Stimulated activated CD8-positive, alpha-beta memory T cell treated with anti-CD3 and anti-CD28 coated beads, Interleukin-15, amount 100 ng/mL, for 48 hours (primary cell): ENCODE data around the gene TMEM52.
"Not testable (repeated sequence)": the region's sequence is repeated elsewhere in the genome, so short reads cannot be mapped to it uniquely, and the experiment has no call there.

Experiments used
- DNase-seq, 2 donors: peaks; one replicate each; pipeline ENCODE4 v3.0.0-alpha.2; 2020; ENCODE audit warnings: low read depth in 2 of 2

Gene TMEM52

DNA sequence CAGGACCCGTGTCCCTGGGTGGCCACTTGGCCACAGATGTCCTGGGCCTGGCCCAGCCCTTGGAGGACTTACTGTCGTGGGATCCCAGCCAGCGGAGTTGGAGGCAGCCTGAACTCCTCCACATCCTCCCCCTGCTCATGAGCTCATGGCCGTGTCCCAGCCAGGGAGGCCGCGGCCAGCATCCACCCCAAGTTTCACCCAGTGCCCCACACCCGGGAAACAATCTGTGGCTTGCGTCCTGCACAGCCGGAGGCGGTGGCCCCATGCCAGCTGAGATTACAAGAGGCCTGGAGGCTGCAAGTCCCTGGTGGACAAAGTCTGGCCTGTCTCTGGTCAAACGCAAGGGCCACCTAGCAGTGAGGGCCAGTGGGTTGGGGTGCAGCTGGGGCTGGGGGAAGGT, 27.5 kb upstream of the TMEM52 start:
- no peak for DNase-seq

DNA sequence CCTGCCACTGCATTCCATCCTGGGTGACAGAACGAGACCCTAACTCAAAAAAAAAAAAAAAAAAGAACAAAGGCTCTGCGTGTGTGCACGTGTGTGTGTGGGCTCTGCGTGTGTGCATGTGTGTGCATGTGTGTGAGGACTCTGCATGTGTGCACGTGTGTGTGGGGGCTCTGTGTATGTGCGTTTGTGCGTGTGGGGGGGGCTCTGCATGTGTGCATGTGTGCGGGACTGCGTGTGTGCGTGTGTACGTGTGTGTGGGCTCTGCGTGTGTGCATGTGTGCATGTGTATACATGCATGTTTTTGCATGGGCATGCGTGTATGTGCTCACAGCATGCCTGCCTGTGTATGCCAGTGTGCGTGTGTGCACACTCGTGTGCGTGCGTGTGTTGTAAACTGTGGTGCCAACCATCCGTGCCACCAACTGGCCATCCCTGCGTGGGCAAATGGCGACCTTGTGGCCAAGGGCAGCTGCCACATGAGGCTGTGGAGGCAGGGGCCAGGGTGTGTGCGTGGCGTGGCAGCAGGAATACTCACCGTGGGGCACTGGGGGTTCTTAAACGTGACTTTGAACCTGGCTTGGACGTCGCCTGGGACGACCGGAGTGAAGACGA, 26.8 kb upstream of the TMEM52 start:
- DNase-seq: no peak

DNA sequence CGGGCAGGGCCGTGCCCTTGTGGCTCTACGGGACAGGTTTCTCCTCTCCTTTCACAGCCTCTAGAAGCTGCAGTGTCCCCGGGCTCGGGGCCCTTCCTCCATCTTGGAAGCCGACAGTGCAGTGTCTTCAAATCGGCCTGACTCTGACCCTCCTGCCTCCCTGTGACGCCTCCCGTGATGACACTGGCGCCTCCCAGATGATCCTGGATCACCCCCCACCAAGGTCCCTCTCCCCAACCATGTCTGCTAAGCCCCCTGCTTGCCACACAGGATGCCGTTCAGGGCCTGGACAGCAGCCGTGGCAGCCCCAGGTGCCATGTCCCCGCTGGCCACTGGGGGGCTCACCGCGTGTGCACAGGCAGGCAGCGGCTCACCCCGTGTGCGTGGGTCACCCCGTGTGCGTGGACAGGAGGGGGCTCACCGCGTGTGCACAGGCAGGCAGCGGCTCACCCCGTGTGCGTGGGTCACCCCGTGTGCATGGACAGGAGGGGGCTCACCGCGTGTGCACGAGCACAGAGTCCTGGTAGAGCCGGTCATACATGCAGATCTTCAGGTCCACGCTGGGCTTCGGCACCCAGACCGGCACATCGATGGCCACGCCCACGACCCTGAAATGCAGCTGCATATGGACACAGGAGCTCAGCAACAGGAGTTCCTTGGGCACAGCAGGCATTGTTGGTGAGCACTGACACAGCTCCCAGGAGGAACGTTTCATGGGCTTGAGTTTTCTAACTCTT, 24.9 kb upstream of the TMEM52 start:
- DNase-seq: peak; percentile 28 to 38

DNA sequence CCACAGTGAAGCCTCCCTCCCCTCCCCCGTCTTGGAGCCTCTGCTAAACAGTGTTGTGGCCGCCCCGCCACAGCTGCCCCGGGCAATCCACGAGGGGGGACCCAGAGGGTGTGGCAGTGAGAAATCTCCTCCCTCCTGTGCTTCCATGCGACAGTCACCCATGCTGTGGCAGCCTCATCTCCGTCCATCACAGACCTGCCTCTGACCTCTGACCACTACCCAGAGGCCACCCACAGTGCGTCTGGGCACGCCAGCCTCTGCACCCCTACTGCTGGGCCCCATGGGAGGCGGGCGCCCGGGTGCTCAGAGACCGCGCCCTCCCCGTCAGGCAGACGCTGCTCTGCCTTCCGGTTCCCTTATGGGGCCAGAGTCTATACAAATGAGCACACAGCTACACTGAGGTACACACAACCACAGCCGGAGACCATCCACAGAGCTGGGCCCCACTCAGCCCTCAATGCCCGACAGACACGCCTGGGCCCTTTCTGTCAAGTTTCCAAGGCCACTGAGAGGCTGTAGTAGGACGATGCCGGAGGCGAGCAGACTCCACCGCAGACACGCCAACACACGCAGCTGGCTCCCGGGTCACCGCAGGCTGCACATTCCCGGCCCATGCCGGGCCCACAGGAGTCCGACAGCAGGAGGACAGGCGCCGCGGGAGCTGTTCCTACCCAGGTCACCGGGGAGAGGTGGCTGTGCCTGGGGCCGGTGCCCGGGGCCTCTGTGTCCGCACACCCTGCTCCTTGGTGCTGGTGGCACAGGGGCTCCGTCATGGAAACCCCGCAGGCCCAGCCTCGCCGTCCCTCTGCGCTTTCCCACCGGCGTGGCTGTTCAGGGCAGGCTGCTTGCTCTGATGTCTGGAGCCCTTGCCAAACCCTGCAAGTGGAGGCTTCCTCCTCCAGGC, 23.9 kb upstream of the TMEM52 start:
- DNase-seq: no peak

DNA sequence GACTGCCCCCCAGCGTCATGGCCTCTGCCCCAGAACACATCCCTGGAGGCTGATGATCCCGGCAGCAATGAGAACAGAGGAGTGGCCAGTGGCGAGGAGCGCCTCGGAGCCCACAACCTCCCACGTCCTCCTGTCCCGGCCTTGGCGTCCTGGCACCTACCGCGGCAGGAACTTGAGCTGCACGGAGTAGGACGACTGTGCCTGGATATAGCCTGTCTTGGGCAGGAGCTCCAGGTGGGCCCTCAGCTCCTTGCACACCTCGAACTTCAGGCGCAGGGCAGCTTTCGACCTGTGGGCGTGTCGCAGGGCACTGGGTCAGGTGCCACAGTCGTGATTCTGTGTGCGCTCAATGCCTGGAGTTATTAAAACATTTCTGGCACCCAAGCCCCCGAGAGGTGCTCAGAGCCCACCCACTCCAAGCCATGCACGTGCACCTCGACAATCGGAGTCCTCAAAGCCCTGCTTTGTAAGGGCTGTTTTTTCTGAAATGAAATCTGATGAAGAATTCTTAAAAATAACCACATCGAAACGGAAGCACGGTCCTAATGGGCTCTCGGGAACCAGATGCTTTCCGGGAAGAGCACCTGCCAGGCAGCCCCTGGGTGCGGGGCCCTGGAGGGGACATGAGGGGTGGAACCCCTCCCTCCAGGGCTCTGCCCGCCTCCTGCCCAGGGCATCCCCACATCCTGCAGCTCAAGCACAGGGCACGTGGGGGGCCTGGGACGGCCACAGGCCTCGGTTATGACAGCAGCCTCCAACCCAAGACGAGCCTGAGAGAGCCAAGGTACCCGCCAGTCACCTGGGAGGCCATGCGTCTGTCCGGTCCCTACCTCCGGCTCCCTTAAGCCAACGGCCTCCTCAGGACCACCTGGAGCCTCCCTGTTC, 23.0 kb upstream of the TMEM52 start:
- no peak for DNase-seq

DNA sequence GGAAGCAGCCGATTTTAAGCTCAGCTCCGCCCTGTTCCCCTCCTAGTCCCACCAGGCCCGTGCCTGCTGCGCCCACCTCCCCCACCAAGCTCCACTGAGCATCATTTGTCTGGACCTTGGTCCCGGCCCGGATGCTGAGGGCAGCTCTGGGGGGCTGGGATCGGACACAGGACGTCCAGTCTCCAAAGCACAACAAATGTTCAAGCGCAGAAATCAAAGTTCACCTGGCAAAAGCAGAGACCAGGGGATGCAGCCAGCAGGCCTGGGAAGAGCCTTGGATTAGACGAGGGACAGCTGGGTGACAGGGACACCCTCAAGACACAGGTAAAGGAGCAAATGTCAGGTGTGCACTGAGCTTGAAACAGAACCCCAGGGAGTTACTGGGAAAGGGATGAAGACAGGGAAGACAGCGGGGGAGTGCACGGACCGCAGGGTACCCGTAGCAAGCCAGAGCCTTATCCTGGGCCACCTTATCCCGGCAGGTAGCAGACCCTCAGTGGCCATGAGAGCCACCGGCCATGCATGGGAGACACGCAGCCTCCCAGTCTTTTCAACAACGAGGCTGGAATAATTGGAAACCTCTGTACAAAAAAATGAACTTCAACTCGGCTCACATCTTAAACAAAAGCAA, 22.2 kb upstream of the TMEM52 start:
- DNase-seq: no peak

DNA sequence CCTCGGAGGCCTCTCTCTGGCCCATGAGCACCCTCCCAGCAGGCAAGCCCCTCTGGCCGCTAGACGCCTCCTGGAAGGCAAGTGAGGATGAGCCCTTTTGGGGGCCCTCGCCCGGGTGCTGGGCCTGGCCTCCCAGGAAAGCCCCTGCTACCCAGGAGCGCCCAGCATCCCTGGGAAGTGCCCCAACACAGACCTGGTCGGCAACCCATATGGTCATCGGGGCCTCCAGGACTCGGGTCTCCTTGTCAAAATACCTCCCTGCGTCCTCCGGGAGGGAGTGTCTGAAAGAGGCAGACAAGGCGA, 21.0 kb upstream of the TMEM52 start:
- no peak for DNase-seq

DNA sequence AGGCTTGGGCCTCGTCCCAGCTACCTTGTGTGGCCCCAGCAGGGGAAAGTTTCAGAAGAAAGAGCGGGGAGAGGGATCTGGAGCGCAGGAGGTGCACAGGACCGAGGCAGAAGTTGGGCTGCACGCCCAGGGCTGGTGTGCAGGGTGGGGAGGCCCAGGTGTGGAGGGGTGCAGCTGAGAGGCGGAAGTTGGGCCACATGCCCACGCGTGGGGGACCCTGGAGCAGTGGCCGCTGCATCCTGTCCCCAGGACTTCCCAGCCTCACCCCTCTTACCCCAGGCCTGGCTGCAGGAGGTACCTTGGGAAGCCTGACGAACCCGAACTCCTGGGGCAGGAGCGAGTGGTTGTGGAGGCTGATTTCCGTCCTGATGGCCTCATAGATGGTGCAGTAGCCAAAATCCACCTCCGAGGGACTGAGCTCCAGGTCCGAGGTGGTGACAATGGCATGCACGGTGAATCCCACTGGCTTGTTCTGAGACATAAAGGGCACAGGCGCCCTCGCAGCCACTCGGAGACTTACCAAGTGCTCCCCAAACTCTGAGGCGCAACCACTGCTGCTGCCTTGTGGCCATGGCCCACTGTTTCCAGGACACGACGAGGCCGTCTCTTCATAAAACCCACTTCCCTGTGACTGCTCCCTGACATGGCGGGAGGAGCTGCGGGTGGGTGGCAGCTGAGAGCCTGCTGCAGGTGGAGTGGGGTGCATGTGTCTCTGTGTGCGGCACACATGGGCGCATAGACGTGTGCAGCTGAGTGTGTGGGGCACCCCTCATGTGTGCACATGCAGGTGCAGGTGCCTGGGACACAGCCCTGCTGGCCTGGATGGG, 20.4 kb upstream of the TMEM52 start:
- DNase-seq: no peak

DNA sequence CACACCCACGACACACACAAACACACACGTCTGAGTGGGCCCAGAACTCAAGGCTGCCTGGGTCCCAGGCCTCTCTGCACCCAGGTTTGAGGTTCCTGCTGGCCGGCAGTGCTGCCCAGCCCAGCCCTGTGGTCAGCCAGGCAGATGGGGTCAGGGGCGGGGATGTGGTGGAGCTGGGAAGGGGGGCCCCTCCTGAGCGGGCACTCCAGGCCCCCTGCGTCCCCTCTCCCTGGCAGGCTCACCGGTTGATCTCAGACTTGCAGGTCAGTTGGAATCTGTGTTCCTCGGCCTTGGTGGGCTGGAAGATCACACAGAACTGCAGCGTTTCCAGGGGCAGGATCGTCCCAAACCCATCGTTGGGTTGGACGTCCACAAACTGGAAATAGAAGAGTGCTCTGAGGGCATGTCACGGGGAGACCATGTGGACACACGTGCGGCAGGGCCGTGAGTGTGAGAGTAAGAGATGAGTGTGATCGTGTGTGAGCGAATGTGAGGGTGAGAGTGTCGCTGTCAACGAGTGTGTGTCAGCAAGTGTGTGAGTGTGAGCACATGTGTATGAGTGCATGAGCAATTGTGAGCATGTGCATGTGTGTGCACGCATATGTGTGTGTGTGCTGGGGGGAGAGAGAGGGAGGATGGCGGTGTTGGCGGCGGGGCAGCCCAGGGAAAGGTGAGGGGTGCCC, 19.7 kb upstream of the TMEM52 start:
- no peak for DNase-seq

DNA sequence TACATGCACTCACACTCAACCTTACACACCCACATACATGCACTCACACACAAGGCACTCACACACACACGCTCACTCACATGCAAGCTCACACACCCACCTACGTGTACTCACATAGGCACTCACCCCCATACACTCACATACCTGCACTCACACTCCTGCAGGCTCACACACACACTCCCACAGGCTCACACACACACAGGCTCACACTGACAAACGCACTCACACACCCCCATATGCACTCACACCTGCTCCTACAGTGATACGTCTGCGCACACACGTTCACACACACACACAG, 19.1 kb upstream of the TMEM52 start:
- DNase-seq: no peak

DNA sequence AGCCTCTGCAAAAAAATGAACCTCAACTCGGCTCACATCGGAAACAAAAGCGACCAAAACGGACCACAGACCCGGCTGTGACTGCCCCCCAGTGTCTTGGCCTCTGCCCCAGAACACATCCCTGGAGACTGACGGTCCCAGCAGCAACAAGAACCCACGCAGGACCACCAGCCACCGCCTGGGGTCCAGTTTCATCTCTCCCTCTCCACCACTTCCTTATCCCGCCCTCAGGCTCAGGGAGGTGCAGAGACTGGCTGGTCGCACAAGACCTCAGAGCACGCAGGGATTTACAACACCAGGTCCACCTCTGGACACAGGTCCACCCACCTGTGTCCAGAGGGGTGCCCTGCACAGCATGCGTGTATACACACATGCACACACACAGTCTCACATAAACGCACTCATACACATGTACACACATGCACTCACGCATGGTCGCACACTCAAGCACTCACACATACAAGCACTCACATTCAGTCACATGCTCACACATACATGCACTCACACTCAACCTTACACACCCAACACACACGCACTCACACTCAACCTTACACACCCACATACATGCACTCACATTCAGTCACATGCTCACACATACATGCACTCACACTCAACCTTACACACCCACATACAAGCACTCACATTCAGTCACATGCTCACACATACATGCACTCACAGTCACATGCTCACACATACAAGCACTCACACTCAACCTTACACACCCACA, 18.6 kb upstream of the TMEM52 start:
- DNase-seq: no peak

DNA sequence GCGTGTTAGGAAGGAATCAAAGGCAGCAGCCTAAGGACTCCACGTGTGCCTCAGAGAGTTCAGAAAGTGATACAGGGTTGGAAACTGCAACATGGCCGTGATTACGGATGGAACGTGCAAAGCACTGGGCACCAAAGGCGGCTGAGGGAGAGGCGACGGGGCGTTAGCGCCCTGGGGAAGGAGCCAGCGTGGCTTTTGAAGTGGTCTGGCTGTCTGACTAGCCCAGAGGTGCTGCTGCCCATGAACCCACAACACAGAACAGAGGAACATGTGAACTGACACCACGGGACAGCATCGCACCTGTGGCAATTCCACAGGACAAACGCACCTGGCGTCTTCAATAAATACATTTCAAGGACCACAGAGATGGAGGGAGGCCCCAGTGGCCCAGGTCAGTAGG, 18.0 kb upstream of the TMEM52 start:
- DNase-seq: no peak

DNA sequence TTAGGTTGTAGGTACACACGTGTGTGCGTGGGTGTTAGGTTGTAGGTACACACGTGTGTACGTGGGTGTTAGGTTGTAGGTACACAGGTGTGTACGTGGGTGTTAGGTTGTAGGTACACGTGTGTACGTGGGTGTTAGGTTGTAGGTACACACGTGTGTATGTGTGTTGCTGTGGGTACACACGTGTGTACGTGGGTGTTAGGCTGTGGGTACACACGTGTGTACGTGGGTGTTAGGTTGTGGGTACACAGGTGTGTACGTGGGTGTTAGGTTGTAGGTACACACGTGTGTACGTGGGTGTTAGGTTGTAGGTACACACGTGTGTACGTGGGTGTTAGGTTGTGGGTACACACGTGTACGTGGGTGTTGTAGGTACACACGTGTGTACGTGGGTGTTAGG, 15.8 kb upstream of the TMEM52 start:
- DNase-seq: not testable (repeated sequence)

DNA sequence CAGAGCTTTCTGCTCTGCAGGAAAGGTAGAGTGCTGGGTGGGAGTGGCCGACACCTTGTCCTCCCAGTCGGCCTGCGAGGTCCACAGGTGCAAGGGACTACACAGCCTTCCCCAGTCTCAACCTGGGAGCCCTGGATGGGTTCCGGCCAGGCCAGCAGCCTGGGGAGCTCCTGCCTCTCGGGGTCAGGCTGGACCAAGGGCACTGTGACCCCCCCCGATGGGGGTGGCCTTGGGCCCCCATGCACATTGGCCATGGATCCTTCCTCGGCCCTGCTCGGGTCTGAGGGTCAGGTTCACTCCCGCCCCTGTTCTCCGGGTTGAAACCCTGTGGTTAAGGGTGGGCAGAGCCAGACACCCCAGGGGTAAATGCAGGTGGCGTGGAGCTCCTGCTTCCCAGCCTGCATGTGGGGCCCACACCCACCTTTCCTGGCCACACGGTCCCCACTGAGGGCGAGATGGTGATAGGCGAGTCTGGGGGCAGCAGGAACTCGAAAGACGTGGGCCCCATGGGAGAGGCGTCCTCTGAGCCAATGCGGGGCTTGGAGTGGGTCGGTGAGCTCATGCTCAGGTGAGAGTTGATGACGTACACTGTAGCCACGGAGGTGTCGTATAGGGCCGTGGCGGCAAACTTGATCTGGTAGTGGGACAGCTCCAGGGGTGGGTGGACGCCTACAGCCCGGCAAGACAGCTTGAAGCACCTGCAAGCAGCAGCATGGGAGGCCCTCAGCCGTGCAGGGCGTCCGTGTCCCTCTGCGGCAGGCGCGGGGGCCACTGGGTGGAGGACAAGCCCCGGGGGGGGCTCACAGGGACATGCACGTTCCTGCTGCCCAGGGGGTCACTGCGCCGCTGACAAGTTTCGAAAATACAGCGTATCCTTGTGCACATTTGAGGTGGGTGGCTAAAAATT, 10.8 kb upstream of the TMEM52 start:
- no peak for DNase-seq

DNA sequence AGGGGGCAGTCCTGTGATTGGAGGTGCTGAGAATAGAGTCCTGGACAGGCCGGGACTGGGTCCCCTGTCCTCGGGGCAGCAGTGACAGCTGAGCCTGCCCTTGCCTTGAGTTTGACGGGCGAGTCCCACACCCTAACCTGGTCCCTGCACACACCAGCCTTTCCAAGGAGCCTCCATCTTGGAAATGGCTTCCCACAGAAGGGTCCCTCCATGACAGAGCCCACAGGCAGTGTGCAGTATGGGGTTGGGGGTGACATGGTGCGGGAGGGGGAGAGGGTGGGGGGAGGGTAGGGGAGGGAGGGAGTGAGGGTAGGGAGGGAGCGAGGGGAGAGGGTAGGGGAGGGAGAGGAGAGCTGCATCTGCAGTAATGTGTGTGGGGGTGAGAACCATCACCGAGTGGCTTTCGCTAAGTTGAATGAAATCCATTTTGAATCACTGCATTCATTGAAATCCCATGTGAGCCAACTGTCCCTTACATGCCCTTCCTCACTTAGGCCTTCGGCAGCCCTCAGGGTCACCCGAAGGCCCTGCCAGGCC, 10.1 kb upstream of the TMEM52 start:
- no peak for DNase-seq

DNA sequence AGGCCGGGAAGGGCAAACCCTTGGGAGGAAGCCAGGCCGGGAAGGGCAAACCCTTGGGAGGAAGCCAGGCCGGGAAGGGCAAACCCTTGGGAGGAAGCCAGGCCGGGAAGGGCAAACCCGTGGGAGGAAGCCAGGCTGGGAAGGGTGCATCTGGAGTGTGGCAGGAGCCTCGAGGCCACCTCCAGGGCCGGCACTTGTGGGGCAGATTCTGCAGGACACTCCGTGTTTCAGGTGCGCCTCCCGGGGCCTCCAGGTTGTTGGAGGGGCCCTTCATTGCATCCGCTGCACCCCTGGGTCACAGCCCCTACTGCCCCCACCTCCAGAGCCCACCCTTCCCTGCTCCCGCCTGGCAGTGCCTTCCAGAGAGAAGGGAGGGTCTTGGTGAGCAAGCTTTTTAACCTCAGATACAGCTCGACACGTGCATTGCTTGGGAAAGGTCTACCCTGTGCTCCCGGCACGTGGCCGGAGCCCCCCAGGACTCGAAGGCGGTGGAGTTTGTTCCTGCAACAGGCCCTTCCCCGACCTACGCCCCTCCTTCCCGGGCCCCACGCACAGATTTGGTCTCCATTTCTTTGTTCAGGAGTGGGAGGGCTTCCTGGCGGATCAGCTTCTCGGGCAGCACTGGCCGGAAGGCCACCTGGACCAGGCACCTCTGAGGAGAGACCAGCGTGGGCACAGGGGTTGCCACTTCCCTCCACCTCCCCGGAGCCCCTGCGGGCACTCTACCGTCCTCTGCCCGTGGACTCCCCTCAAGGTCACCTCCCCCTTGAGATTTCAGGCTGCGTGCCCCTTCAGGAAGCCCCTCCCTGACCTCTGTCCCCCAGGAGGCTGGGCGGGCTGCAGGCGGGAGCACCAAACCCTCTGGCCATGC, 9.4 kb upstream of the TMEM52 start:
- DNase-seq: no peak

DNA sequence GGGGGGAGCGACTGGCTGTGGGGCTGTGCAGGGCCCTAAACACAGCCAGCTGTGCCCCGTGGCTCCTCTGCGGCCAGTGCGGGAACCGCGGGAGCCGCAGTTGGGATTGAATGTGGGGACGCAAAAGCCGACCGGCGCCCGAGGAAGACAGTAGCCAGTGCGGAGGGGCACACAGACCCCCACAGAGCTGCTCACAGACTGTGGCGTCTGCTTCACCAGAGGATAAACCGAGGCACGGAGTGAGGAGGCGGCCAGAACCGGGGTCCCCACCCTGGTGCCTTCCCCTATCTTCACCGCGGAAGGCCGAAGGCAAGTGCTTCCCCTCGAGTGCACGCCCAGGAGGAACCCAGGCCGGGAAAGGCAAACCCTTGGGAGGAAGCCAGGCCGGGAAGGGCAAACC, 8.7 kb upstream of the TMEM52 start:
- no peak for DNase-seq
